ENCODE results near the gene BAG3. TPM values are rescaled to one million over a fixed set of nuclear protein-coding genes. Genes with fewer than 3 reads are reported as not detected.

Gene BAG3
- total RNA-seq, 1 donor from 2014 or later = 4.3 TPM

DNA sequence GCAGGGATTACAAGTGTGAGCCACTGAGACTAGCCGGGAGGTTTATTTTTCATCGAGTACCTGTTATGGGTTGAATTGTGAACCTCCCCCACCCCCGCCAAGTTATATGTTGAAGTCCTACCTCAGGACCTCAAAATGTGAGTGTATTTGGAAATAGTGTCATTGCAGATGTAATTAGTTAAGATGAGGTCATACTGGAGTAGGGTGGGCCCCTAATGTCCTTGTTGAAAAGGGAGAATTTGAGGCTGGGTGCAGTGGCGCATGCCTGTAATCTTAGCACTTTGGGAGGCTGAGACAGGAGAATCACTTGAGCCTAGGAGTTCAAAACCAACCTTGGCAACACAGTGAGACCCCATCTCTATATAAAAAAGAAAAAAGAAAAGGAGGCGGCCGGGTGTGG is 10.8 kb upstream of the BAG3 start:
- no peak overlapping the region for H3K27ac Mint-ChIP-seq
- no peaks in the 10 kb centered on the region for H3K36me3 Mint-ChIP-seq (ENCODE audit: low read depth)
- H3K4me3 Mint-ChIP-seq = no peak overlapping the region
- H3K9me3 Mint-ChIP-seq = no peaks in the 10 kb centered on the region
- H3K27me3 Mint-ChIP-seq = no peaks in the 10 kb centered on the region
- TF ChIP-seq, protein P1, sequence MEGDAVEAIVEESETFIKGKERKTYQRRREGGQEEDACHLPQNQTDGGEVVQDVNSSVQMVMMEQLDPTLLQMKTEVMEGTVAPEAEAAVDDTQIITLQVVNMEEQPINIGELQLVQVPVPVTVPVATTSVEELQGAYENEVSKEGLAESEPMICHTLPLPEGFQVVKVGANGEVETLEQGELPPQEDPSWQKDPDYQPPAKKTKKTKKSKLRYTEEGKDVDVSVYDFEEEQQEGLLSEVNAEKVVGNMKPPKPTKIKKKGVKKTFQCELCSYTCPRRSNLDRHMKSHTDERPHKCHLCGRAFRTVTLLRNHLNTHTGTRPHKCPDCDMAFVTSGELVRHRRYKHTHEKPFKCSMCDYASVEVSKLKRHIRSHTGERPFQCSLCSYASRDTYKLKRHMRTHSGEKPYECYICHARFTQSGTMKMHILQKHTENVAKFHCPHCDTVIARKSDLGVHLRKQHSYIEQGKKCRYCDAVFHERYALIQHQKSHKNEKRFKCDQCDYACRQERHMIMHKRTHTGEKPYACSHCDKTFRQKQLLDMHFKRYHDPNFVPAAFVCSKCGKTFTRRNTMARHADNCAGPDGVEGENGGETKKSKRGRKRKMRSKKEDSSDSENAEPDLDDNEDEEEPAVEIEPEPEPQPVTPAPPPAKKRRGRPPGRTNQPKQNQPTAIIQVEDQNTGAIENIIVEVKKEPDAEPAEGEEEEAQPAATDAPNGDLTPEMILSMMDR (IDR thresholded peaks at IDR 0.05) = no peak
- no peaks in the 10 kb centered on the region for H3K4me1 Mint-ChIP-seq
- intact Hi-C loops (cut with micrococcal nuclease) = no loop called here
- no peak for ATAC-seq (ENCODE audit: low read depth)
- POLR2A ChIA-PET = interaction anchor here (0.7 kb wide), 1 partner anchor 17 kb away, joined by 4 read pairs; no protein-coding TSS in a partner anchor
- CTCF ChIA-PET = no interaction called here
- no peak for DNase-seq

GRCh38 chr10:119640875-119641526 is 10.2 kb upstream of the BAG3 start:
- DNase-seq (no peak), ATAC-seq (ENCODE audit: low read depth) (no peak)
- no peaks in the 10 kb centered on the region for H3K4me1 Mint-ChIP-seq
- no peak overlapping the region for H3K4me3 Mint-ChIP-seq
- H3K27ac Mint-ChIP-seq = no peak overlapping the region
- TF ChIP-seq, protein P1 (IDR thresholded peaks at IDR 0.05) = no peak
- no peaks in the 10 kb centered on the region for H3K36me3 Mint-ChIP-seq (ENCODE audit: low read depth)
- H3K9me3 Mint-ChIP-seq = no peaks in the 10 kb centered on the region
- ChIA-PET CTCF (no interaction called here), POLR2A (interaction anchor here (0.6 kb wide), 1 partner anchor 37 kb away, joined by 5 read pairs; no protein-coding TSS in a partner anchor)
- intact Hi-C loops (cut with micrococcal nuclease) = no loop called here
- H3K27me3 Mint-ChIP-seq = no peaks in the 10 kb centered on the region

DNA sequence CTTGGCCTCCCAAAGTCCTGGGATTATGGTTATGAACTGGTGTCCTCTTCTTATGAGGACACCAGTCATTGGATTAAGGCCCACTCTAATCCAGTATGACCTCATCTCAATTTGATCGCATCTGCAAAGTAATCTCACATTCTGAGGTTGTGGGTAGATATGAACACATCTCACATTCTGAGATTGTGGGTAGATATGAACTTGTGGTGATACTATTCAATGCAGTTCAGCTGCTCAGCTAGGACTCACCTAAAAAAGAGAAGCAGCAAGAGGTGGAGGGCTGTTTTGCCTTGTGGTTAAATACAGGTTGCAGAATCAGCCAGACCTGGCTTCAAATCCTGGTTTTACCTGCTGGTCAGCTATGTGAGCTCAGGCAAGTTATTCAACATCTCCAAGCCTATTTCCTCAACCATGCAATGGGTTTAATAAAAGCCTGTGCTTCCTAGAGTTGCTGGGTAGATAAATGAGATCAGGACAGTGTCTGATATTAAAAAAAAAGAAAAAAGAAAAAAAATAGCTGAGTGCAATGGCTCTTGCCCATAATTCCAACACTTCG is 8.5 kb upstream of the BAG3 start:
- intact Hi-C loops (cut with micrococcal nuclease) = no loop called here
- CTCF ChIA-PET = no interaction called here
- no peak overlapping the region for H3K27ac Mint-ChIP-seq
- POLR2A ChIA-PET = no interaction called here
- ATAC-seq (ENCODE audit: low read depth) = no peak
- H3K36me3 Mint-ChIP-seq (ENCODE audit: low read depth) = no peaks in the 10 kb centered on the region
- no peak for DNase-seq
- no peaks in the 10 kb centered on the region for H3K27me3 Mint-ChIP-seq
- no peak overlapping the region for H3K4me3 Mint-ChIP-seq
- no peaks in the 10 kb centered on the region for H3K9me3 Mint-ChIP-seq
- H3K4me1 Mint-ChIP-seq = no peaks in the 10 kb centered on the region
- TF ChIP-seq, protein P1 (IDR thresholded peaks at IDR 0.05) = no peak

GRCh38 chr10:119643306-119644204 is 7.6 kb upstream of the BAG3 start:
- H3K36me3 Mint-ChIP-seq (ENCODE audit: low read depth) = no peaks in the 10 kb centered on the region
- H3K4me3 Mint-ChIP-seq = no peak overlapping the region
- no peaks in the 10 kb centered on the region for H3K9me3 Mint-ChIP-seq
- ATAC-seq (ENCODE audit: low read depth) (no peak), DNase-seq (no peak)
- POLR2A ChIA-PET = no interaction called here
- intact Hi-C loops (cut with micrococcal nuclease) = no loop called here
- H3K27ac Mint-ChIP-seq = no peak overlapping the region
- no peaks in the 10 kb centered on the region for H3K27me3 Mint-ChIP-seq
- TF ChIP-seq, protein P1 (IDR thresholded peaks at IDR 0.05) = no peak
- H3K4me1 Mint-ChIP-seq = no peaks in the 10 kb centered on the region
- CTCF ChIA-PET = no interaction called here

DNA sequence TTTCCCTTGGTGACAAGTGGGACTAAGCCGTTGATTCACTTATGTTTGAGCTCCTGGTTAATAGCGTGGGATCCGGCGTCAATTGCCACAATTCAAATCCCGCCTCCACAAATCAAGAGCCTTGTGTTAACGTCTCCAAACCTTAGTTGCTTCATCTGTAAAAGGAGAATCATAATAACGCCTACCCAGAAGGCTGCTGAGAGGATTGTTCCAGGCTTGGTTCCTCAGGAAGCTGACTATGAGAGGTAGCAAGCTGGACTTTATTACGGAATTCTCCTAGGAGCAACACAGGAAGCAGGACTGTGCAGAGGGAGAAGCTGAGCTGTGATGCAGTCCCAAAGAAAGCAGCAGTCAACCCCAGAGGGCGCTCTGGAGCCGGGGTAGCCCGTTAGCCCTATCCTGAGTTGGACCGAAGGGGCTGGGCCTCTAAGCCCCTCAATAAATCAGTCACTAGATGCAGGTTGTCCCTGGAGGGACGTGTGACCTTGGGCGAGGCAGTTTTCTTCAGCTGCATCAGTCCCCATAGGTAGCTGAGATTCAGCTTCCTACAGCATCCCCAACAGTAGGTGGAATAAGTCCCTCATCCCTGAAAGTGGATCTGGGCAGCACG is 6.9 kb upstream of the BAG3 start:
- intact Hi-C loops (cut with micrococcal nuclease) = no loop called here
- ChIA-PET POLR2A (no interaction called here), CTCF (no interaction called here)
- Mint-ChIP-seq H3K4me1 (no peaks in the 10 kb centered on the region), H3K36me3 (ENCODE audit: low read depth) (no peaks in the 10 kb centered on the region), H3K27ac (no peak overlapping the region), H3K4me3 (no peak overlapping the region), H3K27me3 (no peaks in the 10 kb centered on the region), H3K9me3 (no peaks in the 10 kb centered on the region)
- no peak for ATAC-seq (ENCODE audit: low read depth)
- TF ChIP-seq, protein P1 (IDR thresholded peaks at IDR 0.05) = no peak
- DNase-seq = no peak

Data from activated B cell treated with CpG ODN at 0.5 μM for 24 hours (primary cell).